PC-3 (cell line): Measurements from ENCODE around the gene NRG4. TPM values are rescaled to one million over a fixed set of nuclear protein-coding genes. Genes with fewer than 3 reads are reported as not detected.
A peak's percentile ranks its signal among the peaks of the same experiment; 100 is the strongest.

ENCODE experiments used
- ATAC-seq: fragments of 200-7000 bp; cut with Tn5 transposase; 2 replicates; pipeline ENCODE4 v1.9.1; 2020; ENCODE audit warnings: mild to moderate bottlenecking, moderate library complexity
- BruUV-seq: library from RNA; stranded (reverse); fragments of 400-500 nt; replicated peaks from 2 replicates; lab custom pipeline; 2021; lab: Mats Ljungman, UMichigan
- CTCF ChIA-PET: fragments of 300-600 bp; sonication (Branson Sonifier 250); formaldehyde crosslinking; loops from one replicate; lab custom pipeline; 2022; ENCODE audit warnings: antibody characterized with exemption; lab: Charles Lee
- POLR2A ChIA-PET: fragments of 300-600 bp; sonication (Branson Sonifier 250); formaldehyde crosslinking; loops from one replicate; lab custom pipeline; 2022; ENCODE audit warnings: antibody characterized with exemption; ENCODE audit not compliant: unreplicated experiment; lab: Charles Lee
- DNase-seq: peaks from one replicate; pipeline ENCODE4 v3.0.0-alpha.2; 2015
- H2AFZ ChIP-seq: fragments of 300-600 bp; sonication (generic); 2 replicates; pipeline ENCODE4 v1.6.0; 2016; ENCODE audit warnings: antibody characterized with exemption, low read length
- H3F3A ChIP-seq: fragments of 300-600 bp; sonication (generic); one replicate; pipeline ENCODE4 v1.6.0; 2017; ENCODE audit warnings: antibody characterized with exemption, low read length, control low read depth, mild to moderate bottlenecking; ENCODE audit not compliant: unreplicated experiment
- H3K27ac ChIP-seq: fragments of 300-600 bp; sonication (generic); 2 replicates; pipeline ENCODE4 v1.5.1; 2016; ENCODE audit warnings: mild to moderate bottlenecking, low read length
- H3K27me3 ChIP-seq: fragments of 300-600 bp; sonication (generic); 2 replicates; pipeline ENCODE4 v1.6.1; 2016; ENCODE audit warnings: low read length, mixed read lengths
- H3K36me3 ChIP-seq: fragments of 300-600 bp; sonication (generic); 2 replicates; pipeline ENCODE4 v1.6.1; 2016; ENCODE audit warnings: low read depth, mixed run types, low read length, mixed read lengths
- H3K4me1 ChIP-seq: fragments of 300-600 bp; sonication (generic); 2 replicates; pipeline ENCODE4 v1.5.1; 2016; ENCODE audit warnings: low read length; ENCODE audit not compliant: insufficient read depth
- H3K4me2 ChIP-seq: fragments of 300-600 bp; sonication (generic); 2 replicates; pipeline ENCODE4 v1.6.0; 2016; ENCODE audit warnings: low read length
- H3K4me3 ChIP-seq: fragments of 300-600 bp; sonication (generic); 2 replicates; pipeline ENCODE4 v1.5.1; 2016; ENCODE audit warnings: mild to moderate bottlenecking, low read length, mixed read lengths
- H3K79me2 ChIP-seq: fragments of 300-600 bp; sonication (generic); 2 replicates; pipeline ENCODE4 v1.6.1; 2017; ENCODE audit warnings: low read length, mixed read lengths
- H3K9ac ChIP-seq: fragments of 300-600 bp; sonication (generic); 2 replicates; pipeline ENCODE4 v1.6.0; 2016; ENCODE audit warnings: mild to moderate bottlenecking, low read length
- H3K9me2 ChIP-seq: fragments of 300-600 bp; sonication (generic); replicated peaks from 2 replicates; pipeline ENCODE4 v1.6.1; 2016; ENCODE audit warnings: mixed run types, low read length, mixed read lengths
- H3K9me3 ChIP-seq: fragments of 300-600 bp; sonication (generic); 2 replicates; pipeline ENCODE4 v1.6.1; 2016; ENCODE audit warnings: low read length, mixed read lengths
- H4K20me1 ChIP-seq: fragments of 300-600 bp; sonication (generic); 2 replicates; pipeline ENCODE4 v1.6.1; 2016; ENCODE audit warnings: low read length, mixed read lengths
- EZH2 ChIP-seq: fragments of 300-600 bp; sonication (generic); IDR thresholded peaks from one replicate; pipeline ENCODE4 v1.6.1; 2017; ENCODE audit warnings: antibody characterized with exemption, mild to moderate bottlenecking, low read length; ENCODE audit not compliant: unreplicated experiment
- EZH2phosphoT487 ChIP-seq: fragments of 300-600 bp; sonication (generic); IDR thresholded peaks from 2 replicates; pipeline ENCODE4 v1.6.1; 2018; ENCODE audit warnings: mild to moderate bottlenecking, antibody characterized with exemption, low read length, borderline replicate concordance
- intact Hi-C: fragments of 100-400 bp; cut with micrococcal nuclease; formaldehyde crosslinking; loops from 2 replicates; pipeline ENCODE4 v1.9.0; 2023
- total RNA-seq: library from RNA; depleted of rRNA; stranded (reverse); fragments of >200 nt; gene quantifications from 2 replicates; pipeline ENCODE4 v1.2.3, GENCODE V29; 2014
- TF ChIP-seq, protein P1 (sequence below): fragments of 300-600 bp; sonication (generic); conservative IDR thresholded peaks from 2 replicates; pipeline ENCODE4 v1.5.1; 2017; ENCODE audit warnings: antibody characterized with exemption, low read depth, mild to moderate bottlenecking, low read length

The NRG4 gene
- total RNA-seq, 1 experiment from 2014 or later, result 2.8 TPM

DNA sequence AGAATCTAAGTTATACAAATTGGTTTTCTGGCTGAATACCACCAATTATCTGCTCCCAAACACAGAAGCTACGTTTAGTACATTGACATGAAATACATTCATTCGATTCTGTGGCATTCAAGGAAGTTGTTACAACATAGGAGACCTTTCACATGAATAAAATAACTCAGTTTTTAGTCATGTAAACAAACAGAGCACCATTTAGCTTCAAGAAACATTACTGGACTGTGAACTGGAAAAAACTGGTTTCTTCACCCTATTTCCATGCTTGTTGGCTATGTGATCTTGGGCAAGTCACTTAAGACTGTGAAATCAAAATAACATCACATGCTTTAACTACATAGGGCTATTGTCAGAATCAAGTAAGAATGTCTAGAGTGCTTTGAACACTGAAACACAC is 46.2 kb downstream of the NRG4 start:
- peaks cover 15% of the 10 kb centered on the region for H3K4me1 ChIP-seq
- ChIA-PET POLR2A (interaction anchor here (0.7 kb wide), 1 partner anchor 12 kb away, joined by 3 read pairs; no protein-coding TSS in a partner anchor), CTCF (no interaction called here)
- H3K27me3 ChIP-seq, result no peaks in the 10 kb centered on the region
- 0 out of 2 replicates have a peak overlapping the region, but pooled peaks have one; percentile 11 for H3K27ac ChIP-seq
- H3K9me3 ChIP-seq, result no peaks in the 10 kb centered on the region
- no TSS peak for BruUV-seq
- no peak overlapping the region for H3K4me3 ChIP-seq
- H4K20me1 ChIP-seq, result no peaks in the 10 kb centered on the region
- H3F3A ChIP-seq, result no peaks in the 10 kb centered on the region
- H3K36me3 ChIP-seq, result no peaks in the 10 kb centered on the region
- ATAC-seq, result peak; percentile 43
- peak; percentile 75 for DNase-seq
- intact Hi-C loops, result no loop called here
- H3K4me2 ChIP-seq, result peak overlapping the region; percentile 57
- H2AFZ ChIP-seq, result peak overlapping the region; percentile 60
- H3K79me2 ChIP-seq, result no peaks in the 10 kb centered on the region
- TF ChIP-seq EZH2phosphoT487 (no peak), EZH2 (no peak)
- TF ChIP-seq, protein P1, sequence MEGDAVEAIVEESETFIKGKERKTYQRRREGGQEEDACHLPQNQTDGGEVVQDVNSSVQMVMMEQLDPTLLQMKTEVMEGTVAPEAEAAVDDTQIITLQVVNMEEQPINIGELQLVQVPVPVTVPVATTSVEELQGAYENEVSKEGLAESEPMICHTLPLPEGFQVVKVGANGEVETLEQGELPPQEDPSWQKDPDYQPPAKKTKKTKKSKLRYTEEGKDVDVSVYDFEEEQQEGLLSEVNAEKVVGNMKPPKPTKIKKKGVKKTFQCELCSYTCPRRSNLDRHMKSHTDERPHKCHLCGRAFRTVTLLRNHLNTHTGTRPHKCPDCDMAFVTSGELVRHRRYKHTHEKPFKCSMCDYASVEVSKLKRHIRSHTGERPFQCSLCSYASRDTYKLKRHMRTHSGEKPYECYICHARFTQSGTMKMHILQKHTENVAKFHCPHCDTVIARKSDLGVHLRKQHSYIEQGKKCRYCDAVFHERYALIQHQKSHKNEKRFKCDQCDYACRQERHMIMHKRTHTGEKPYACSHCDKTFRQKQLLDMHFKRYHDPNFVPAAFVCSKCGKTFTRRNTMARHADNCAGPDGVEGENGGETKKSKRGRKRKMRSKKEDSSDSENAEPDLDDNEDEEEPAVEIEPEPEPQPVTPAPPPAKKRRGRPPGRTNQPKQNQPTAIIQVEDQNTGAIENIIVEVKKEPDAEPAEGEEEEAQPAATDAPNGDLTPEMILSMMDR, result no peak
- no peak overlapping the region for H3K9ac ChIP-seq
- H3K9me2 ChIP-seq, result no peaks in the 10 kb centered on the region

DNA sequence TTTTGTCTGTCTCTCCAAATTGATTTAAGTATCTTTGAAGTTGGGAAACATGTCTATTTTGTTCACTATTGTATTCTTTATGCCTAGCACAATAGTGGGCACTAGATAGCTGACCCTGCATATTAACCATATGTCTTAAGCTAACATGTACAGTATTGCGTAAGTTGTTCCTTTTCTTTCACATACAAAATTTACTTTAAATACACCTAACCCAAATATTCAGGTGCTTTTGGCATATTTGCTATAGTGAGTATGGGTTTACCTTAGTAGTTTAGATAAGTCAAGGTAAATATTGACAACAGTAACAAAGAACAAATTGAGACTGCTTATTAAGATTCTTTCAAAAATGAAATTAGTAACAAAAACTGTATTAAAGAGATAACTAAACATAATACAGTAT is 50.9 kb downstream of the NRG4 start:
- H3K4me3 ChIP-seq, result no peak overlapping the region
- no peaks in the 10 kb centered on the region for H3F3A ChIP-seq
- DNase-seq (no peak), ATAC-seq (no peak)
- peaks cover 13% of the 10 kb centered on the region for H3K4me1 ChIP-seq
- no peaks in the 10 kb centered on the region for H3K79me2 ChIP-seq
- no TSS peak for BruUV-seq
- CTCF ChIA-PET, result no interaction called here
- no peak overlapping the region for H3K27ac ChIP-seq
- no peaks in the 10 kb centered on the region for H3K9me2 ChIP-seq
- POLR2A ChIA-PET, result no interaction called here
- no peak overlapping the region for H2AFZ ChIP-seq
- intact Hi-C loops, result no loop called here
- H4K20me1 ChIP-seq, result no peaks in the 10 kb centered on the region
- H3K9ac ChIP-seq, result no peak overlapping the region
- no peaks in the 10 kb centered on the region for H3K9me3 ChIP-seq
- H3K36me3 ChIP-seq, result no peaks in the 10 kb centered on the region
- no peak overlapping the region for H3K4me2 ChIP-seq
- TF ChIP-seq EZH2 (no peak), EZH2phosphoT487 (no peak)
- TF ChIP-seq, protein P1, result no peak
- H3K27me3 ChIP-seq, result no peaks in the 10 kb centered on the region

GRCh38 chr15:75955720-75956119 is 56.5 kb downstream of the NRG4 start:
- Histone ChIP-seq H3K27ac (no peak overlapping the region), H3K9me2 (no peaks in the 10 kb centered on the region), H4K20me1 (no peaks in the 10 kb centered on the region), H3K9me3 (no peaks in the 10 kb centered on the region), H3K4me3 (no peak overlapping the region), H3K79me2 (no peaks in the 10 kb centered on the region), H3K9ac (no peak overlapping the region), H3K36me3 (no peaks in the 10 kb centered on the region), H3F3A (no peaks in the 10 kb centered on the region), H3K4me2 (no peak overlapping the region), H3K4me1 (no peaks in the 10 kb centered on the region), H3K27me3 (no peaks in the 10 kb centered on the region), H2AFZ (no peak overlapping the region)
- ChIA-PET CTCF (no interaction called here), POLR2A (no interaction called here)
- no TSS peak for BruUV-seq
- intact Hi-C loops, result no loop called here
- TF ChIP-seq EZH2, result no peak
- TF ChIP-seq, protein P1, result no peak
- TF ChIP-seq EZH2phosphoT487, result no peak
- ATAC-seq (no peak), DNase-seq (no peak)
